MM.1S (cell line): ENCODE data around the gene DRG2.

Source experiments
- CTCF ChIP-seq: fragments of 300-600 bp; sonication (generic); IDR thresholded peaks from 2 replicates; pipeline ENCODE4 v1.5.1; 2016; ENCODE audit warnings: antibody characterized with exemption, low read length, mixed read lengths
- EZH2 ChIP-seq: fragments of 300-600 bp; sonication (generic); optimal IDR thresholded peaks from 2 replicates; pipeline ENCODE3; 2017; ENCODE audit warnings: low read depth, mild to moderate bottlenecking, antibody characterized with exemption, low read length, mixed read lengths

DNA sequence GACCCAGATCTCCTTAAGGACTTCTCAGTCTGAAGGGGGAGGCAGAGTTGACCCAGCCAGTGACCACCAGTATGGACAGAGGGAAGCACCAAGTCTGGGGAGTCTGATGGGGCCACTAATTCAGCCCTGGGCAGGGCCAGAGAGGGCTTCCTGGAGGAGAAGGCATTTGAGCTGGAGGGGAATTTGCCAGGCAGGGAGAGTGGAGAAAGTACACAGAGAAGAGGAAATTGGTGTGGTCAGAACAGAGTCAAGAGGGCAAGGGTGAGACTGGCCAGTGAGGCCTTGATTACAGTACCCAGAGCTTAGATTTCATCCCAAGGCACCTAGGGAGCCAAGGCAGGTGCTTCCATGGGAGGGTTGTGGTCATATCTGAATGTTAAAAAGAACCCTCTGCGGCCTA lies 57.1 kb downstream of the DRG2 start:
- no peak for TF ChIP-seq CTCF
- no peak for TF ChIP-seq EZH2
